HEK293T (cell line): ENCODE measurements around the gene ZNF862.

Experiments used
- ARNT ChIP-seq: fragments of 450-650 bp; IDR thresholded peaks from 2 replicates; pipeline ENCODE4 v1.6.1; 2017; ENCODE audit warnings: mild to moderate bottlenecking
- FOXA1 ChIP-seq: fragments of 450-650 bp; IDR thresholded peaks from 2 replicates; pipeline ENCODE4 v1.6.1; 2016; ENCODE audit warnings: mild to moderate bottlenecking
- NFRKB ChIP-seq: fragments of 450-650 bp; IDR thresholded peaks from 2 replicates; pipeline ENCODE4 v1.6.1; 2016; ENCODE audit warnings: mild to moderate bottlenecking, moderate library complexity
- SP1 ChIP-seq: fragments of 450-650 bp; IDR thresholded peaks from 2 replicates; pipeline ENCODE4 v1.6.1; 2017
- TARDBP ChIP-seq: fragments of 450-650 bp; IDR thresholded peaks from 2 replicates; pipeline ENCODE4 v1.6.1; 2016

GRCh38 chr7:149802966-149803365 is 35.2 kb upstream of the ZNF862 start:
- TF ChIP-seq NFRKB: no peak
- TF ChIP-seq ARNT: no peak
- TF ChIP-seq FOXA1: no peak
- TF ChIP-seq TARDBP: no peak
- no peak for TF ChIP-seq SP1
